GM23248 (cell line): ENCODE measurements around the gene PTPRN. TPM values are rescaled to one million over a fixed set of nuclear protein-coding genes. Genes with fewer than 3 reads are reported as not detected.
"Not testable (repeated sequence)": the region's sequence is repeated elsewhere in the genome, so short reads cannot be mapped to it uniquely, and the experiment has no call there.

Experiments
- DNase-seq: peaks from one replicate; pipeline ENCODE4 v3.0.0-alpha.2; 2015
- H2AFZ ChIP-seq: fragments of 200-600 bp; sonication (generic); 2 replicates; pipeline ENCODE4 v1.6.1; 2016; ENCODE audit warnings: antibody characterized with exemption
- H3F3A ChIP-seq: fragments of 200-600 bp; sonication (generic); 2 replicates; pipeline ENCODE4 v1.6.1; 2016; ENCODE audit warnings: mild to moderate bottlenecking, antibody characterized with exemption, mixed run types; ENCODE audit not compliant: insufficient read depth
- H3K27ac ChIP-seq: fragments of 200-600 bp; sonication (generic); 2 replicates; pipeline ENCODE4 v1.5.1; 2016; ENCODE audit warnings: mild to moderate bottlenecking
- H3K27me3 ChIP-seq: fragments of 200-600 bp; sonication (generic); replicated peaks from 2 replicates; pipeline ENCODE4 v1.6.1; 2016; ENCODE audit warnings: mild to moderate bottlenecking; ENCODE audit not compliant: insufficient read depth
- H3K36me3 ChIP-seq: fragments of 200-600 bp; sonication (generic); 2 replicates; pipeline ENCODE4 v1.6.1; 2016; ENCODE audit warnings: low read depth, mild to moderate bottlenecking
- H3K4me1 ChIP-seq: fragments of 200-600 bp; sonication (generic); 2 replicates; pipeline ENCODE4 v1.6.1; 2016; ENCODE audit warnings: mild to moderate bottlenecking; ENCODE audit not compliant: insufficient read depth
- H3K4me2 ChIP-seq: fragments of 200-600 bp; sonication (generic); one replicate; pipeline ENCODE4 v1.6.1; 2016; ENCODE audit warnings: mild to moderate bottlenecking; ENCODE audit not compliant: unreplicated experiment
- H3K4me3 ChIP-seq: fragments of 200-600 bp; sonication (generic); 2 replicates; pipeline ENCODE4 v1.5.1; 2016; ENCODE audit warnings: mild to moderate bottlenecking
- H3K79me2 ChIP-seq: fragments of 200-600 bp; sonication (generic); 2 replicates; pipeline ENCODE4 v1.6.1; 2016; ENCODE audit warnings: mild to moderate bottlenecking; ENCODE audit not compliant: insufficient read depth
- H3K9ac ChIP-seq: fragments of 200-600 bp; sonication (generic); 2 replicates; pipeline ENCODE4 v1.6.1; 2016; ENCODE audit warnings: mild to moderate bottlenecking
- H3K9me2 ChIP-seq: fragments of 200-600 bp; sonication (generic); 2 replicates; pipeline ENCODE4 v1.6.1; 2016; ENCODE audit warnings: mixed run types, mild to moderate bottlenecking, moderate library complexity; ENCODE audit not compliant: insufficient read depth
- H3K9me3 ChIP-seq: fragments of 200-600 bp; sonication (generic); one replicate; pipeline ENCODE4 v1.6.1; 2017; ENCODE audit warnings: low read depth
- H4K20me1 ChIP-seq: fragments of 200-600 bp; sonication (generic); 2 replicates; pipeline ENCODE4 v1.6.0; 2016; ENCODE audit not compliant: insufficient read depth
- EZH2 ChIP-seq: fragments of 200-600 bp; sonication (generic); IDR thresholded peaks from 2 replicates; pipeline ENCODE4 v1.6.1; 2018; ENCODE audit warnings: antibody characterized with exemption, mild to moderate bottlenecking; ENCODE audit not compliant: insufficient read depth, poor library complexity, severe bottlenecking
- EZH2phosphoT487 ChIP-seq: fragments of 200-600 bp; sonication (generic); IDR thresholded peaks from 2 replicates; pipeline ENCODE4 v1.6.1; 2018; ENCODE audit warnings: antibody characterized with exemption, moderate library complexity, mild to moderate bottlenecking, low read depth; ENCODE audit not compliant: insufficient read depth
- WGBS, 2 experiments: methylation state at CpG; one replicate each; pipeline ENCODE4 v1.1.6; 2015 to 2017; ENCODE audit warnings: low lambda C conversion rate in 2 of 2, low coverage in 1 of 2; ENCODE audit errors: missing lambda C conversion rate in 2 of 2; 5-methylcytosine and 5-hydroxymethylcytosine counted together
- in situ Hi-C: fragments of 300-500 bp; cut with MboI; formaldehyde crosslinking; loops from 2 replicates; pipeline ENCODE4 v1.15.0; 2020
- polyA plus RNA-seq: library from polyadenylated mRNA; unstranded; fragments of >200 nt; fragmentation: Nextera tagmentation; extraction: Ambion mirVana; gene quantifications from 2 replicates; pipeline ENCODE4 v1.2.1, GENCODE V29; 2016
- total RNA-seq: library from RNA; depleted of rRNA; stranded (reverse); fragments of >200 nt; shearing (Covaris generic); gene quantifications from 2 replicates; pipeline ENCODE4 v1.2.3, GENCODE V29; 2014

PTPRN gene
- total and polyA plus RNA-seq, 2 experiments from 2014 or later: 29.2 to 54.1 TPM

GRCh38 chr2:219287580-219288265, 21.5 kb downstream of the PTPRN start:
- Histone ChIP-seq H4K20me1 (no peaks in the 10 kb centered on the region), H3K4me3 (no peak overlapping the region), H3K4me1 (peaks cover 22% of the 10 kb centered on the region), H3K9me2 (no peaks in the 10 kb centered on the region), H3K9me3 (no peaks in the 10 kb centered on the region), H3K79me2 (no peaks in the 10 kb centered on the region), H3F3A (peaks cover 8% of the 10 kb centered on the region), H3K27me3 (no peaks in the 10 kb centered on the region), H3K27ac (no peak overlapping the region), H3K36me3 (no peaks in the 10 kb centered on the region), H2AFZ (no peak overlapping the region), H3K4me2 (no peak overlapping the region), H3K9ac (no peak overlapping the region)
- TF ChIP-seq EZH2 (no peak), EZH2phosphoT487 (no peak)
- 90 to 95% methylated on average over 10 of the region's 10 CpGs for WGBS, 2 experiments
- in situ Hi-C loops: no loop called here
- no peak for DNase-seq

GRCh38 chr2:219287116-219287440, 22.1 kb downstream of the PTPRN start:
- H3K36me3 ChIP-seq, H3K9me3 ChIP-seq, H3K27me3 ChIP-seq, H3K79me2 ChIP-seq, in situ Hi-C loops, H3K9me2 ChIP-seq, H3K27ac ChIP-seq, H3K4me3 ChIP-seq, H3K4me2 ChIP-seq, DNase-seq, H4K20me1 ChIP-seq, H3K9ac ChIP-seq, H2AFZ ChIP-seq, H3F3A ChIP-seq: not testable (repeated sequence)
- peaks cover 22% of the 10 kb centered on the region for H3K4me1 ChIP-seq
- WGBS, 2 experiments: 87 to 93% methylated on average over 5 to 6 of the region's 6 CpGs

GRCh38 chr2:219286436-219287115, 22.6 kb downstream of the PTPRN start:
- no peaks in the 10 kb centered on the region for H3K79me2 ChIP-seq
- H3F3A ChIP-seq: peaks cover 8% of the 10 kb centered on the region
- H3K9me2 ChIP-seq: no peaks in the 10 kb centered on the region
- peak overlapping the region; percentile 33; the same call in 1 of the 2 replicates for H3K9ac ChIP-seq
- in situ Hi-C loops: no loop called here
- H4K20me1 ChIP-seq: no peaks in the 10 kb centered on the region
- no peaks in the 10 kb centered on the region for H3K36me3 ChIP-seq
- H3K9me3 ChIP-seq: no peaks in the 10 kb centered on the region
- H2AFZ ChIP-seq: no peak overlapping the region
- H3K4me2 ChIP-seq: no peak overlapping the region
- H3K27ac ChIP-seq: peak overlapping the region; percentile 45
- no peak overlapping the region for H3K4me3 ChIP-seq
- H3K4me1 ChIP-seq: peaks cover 22% of the 10 kb centered on the region
- 46% methylated on average over 12 of the region's 12 CpGs for WGBS, 2 experiments
- no peak for TF ChIP-seq EZH2
- no peak for TF ChIP-seq EZH2phosphoT487
- peak; percentile 53 for DNase-seq
- no peaks in the 10 kb centered on the region for H3K27me3 ChIP-seq

GRCh38 chr2:219285894-219286425, 23.2 kb downstream of the PTPRN start:
- H3K4me2 ChIP-seq: peak overlapping the region; percentile 50
- no peak overlapping the region for H3K4me3 ChIP-seq
- H4K20me1 ChIP-seq: no peaks in the 10 kb centered on the region
- H3F3A ChIP-seq: peaks cover 8% of the 10 kb centered on the region
- TF ChIP-seq EZH2phosphoT487 (no peak), EZH2 (no peak)
- peak overlapping the region; percentile 45 for H3K27ac ChIP-seq
- 28 to 31% methylated on average over 13 to 16 of the region's 17 CpGs for WGBS, 2 experiments
- H3K9ac ChIP-seq: peak overlapping the region; percentile 38; the same call in 1 of the 2 replicates
- peaks cover 22% of the 10 kb centered on the region for H3K4me1 ChIP-seq
- in situ Hi-C loops: no loop called here
- no peaks in the 10 kb centered on the region for H3K36me3 ChIP-seq
- no peaks in the 10 kb centered on the region for H3K9me3 ChIP-seq
- no peak overlapping the region for H2AFZ ChIP-seq
- DNase-seq: peak; percentile 82
- no peaks in the 10 kb centered on the region for H3K27me3 ChIP-seq
- H3K9me2 ChIP-seq: no peaks in the 10 kb centered on the region
- H3K79me2 ChIP-seq: 0 out of 2 replicates have a peak, but pooled peaks cover 2% of the 10 kb centered on the region
